Esophagus squamous epithelium (tissue), 5 donors: ENCODE measurements around the gene DBNDD1. TPM values are rescaled to one million over a fixed set of nuclear protein-coding genes. Genes with fewer than 3 reads are reported as not detected.
A peak's percentile ranks its signal among the peaks of the same experiment; 100 is the strongest.
"Not testable (repeated sequence)": the region's sequence is repeated elsewhere in the genome, so short reads cannot be mapped to it uniquely, and the experiment has no call there.

Source experiments
- DNase-seq: peaks from one replicate; lab custom pipeline; 2025; lab: John Stamatoyannopoulos, UW
- H3K27ac ChIP-seq, 4 donors: fragments of 200-600 bp; sonication (generic); one replicate each; pipeline ENCODE4 v1.5.1; 2016 to 2019; ENCODE audit warnings: mild to moderate bottlenecking in 1 of 4
- H3K27me3 ChIP-seq, 4 donors: fragments of 200-600 bp; sonication (generic); 1 replicate in 3 of 4; 2 replicates in 1 of 4; pipeline versions ENCODE4 v1.5.1 to v1.6.0; 2017 to 2021; ENCODE audit warnings: antibody characterized with exemption in 1 of 4
- H3K36me3 ChIP-seq, 3 donors: fragments of 200-600 bp; sonication (generic); one replicate each; pipeline ENCODE4 v1.5.1; 2016 to 2019
- H3K4me1 ChIP-seq, 3 donors: fragments of 200-600 bp; sonication (generic); one replicate each; pipeline ENCODE4 v1.5.1; 2017 to 2019
- H3K4me3 ChIP-seq, 4 donors: fragments of 200-600 bp; sonication (generic); 1 replicate in 3 of 4; 2 replicates in 1 of 4; pipeline ENCODE4 v1.5.1; 2016 to 2019; ENCODE audit warnings: mild to moderate bottlenecking in 2 of 4, moderate library complexity in 1 of 4
- H3K9me3 ChIP-seq, 3 donors: fragments of 200-600 bp; sonication (generic); one replicate each; pipeline ENCODE4 v1.5.1; 2016 to 2019
- POLR2A ChIP-seq, 4 donors: fragments of 450-650 bp; IDR thresholded peaks; one replicate each; pipeline ENCODE4 v1.6.1; 2017; ENCODE audit warnings: antibody characterized with exemption in 4 of 4, mild to moderate bottlenecking in 4 of 4, moderate library complexity in 3 of 4
- WGBS, 2 donors: methylation state at CpG; one replicate each; pipeline ENCODE4 v1.1.5; 2018; 5-methylcytosine and 5-hydroxymethylcytosine counted together
- intact Hi-C: fragments of 100-400 bp; cut with DNase I; formaldehyde crosslinking; loops from one replicate; pipeline ENCODE4 v1.15.0; 2022
- total RNA-seq, 4 donors: library from RNA; depleted of rRNA; stranded (reverse); fragments of >200 nt; gene quantifications; one replicate each; pipeline ENCODE4 v1.1.0, GENCODE V29; 2016
- TF ChIP-seq, protein P1 (sequence below), 6 experiments: fragments of 450-650 bp in 4 of 6; fragments of 200-600 bp in 2 of 6; sonication (generic) in 2 of 6; IDR thresholded peaks; one replicate each; pipeline ENCODE4 v1.5.1; 2016 to 2019; ENCODE audit warnings: antibody characterized with exemption in 6 of 6, mild to moderate bottlenecking in 4 of 6, moderate library complexity in 4 of 6
- donor health status: DM: yes; HTN: yes; CAD: no.

The DBNDD1 gene
- total RNA-seq, 4 donors from 2014 or later, result 5.8 to 29.2 (median 12.7) TPM

DNA sequence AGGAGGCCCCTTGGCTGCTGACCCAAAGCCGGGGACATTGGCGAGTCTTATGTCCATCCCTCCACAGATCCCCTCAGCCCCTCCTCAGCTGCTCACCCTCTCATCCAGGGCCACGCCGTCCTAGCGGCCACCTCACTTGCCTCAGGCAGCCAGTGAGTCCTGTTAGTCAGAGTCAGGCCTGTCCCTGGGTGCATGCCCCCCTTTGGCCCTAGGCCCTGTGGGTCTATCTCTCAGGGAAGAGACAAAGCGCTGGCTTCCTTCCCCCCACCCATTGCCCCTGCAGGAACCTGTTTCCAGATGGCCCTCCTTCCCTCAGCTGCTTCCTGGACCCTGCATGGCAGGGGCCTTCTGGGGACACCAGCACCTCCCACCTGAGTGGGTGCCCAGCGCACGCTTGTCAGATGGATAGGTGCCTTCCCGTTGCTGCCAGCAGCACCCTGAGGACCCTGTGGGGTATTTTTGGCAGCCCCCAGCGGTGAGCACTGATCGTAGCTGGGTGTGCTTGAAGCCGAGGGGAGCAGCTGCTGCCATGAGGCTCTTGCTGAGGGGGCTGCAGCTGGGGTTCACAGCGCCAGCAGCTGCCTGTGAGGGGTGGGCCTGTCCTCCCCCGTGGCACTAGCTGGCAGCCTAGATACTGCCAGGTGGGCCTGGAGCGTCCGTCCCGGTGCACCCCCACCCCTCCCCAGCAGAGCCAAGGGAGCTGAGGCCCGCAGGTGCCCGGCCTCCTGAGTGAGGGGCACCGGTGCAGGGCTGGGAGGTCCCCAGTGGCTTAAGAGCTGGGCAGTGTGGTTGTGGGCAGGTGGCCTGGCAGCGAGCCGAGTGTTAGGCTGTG, 8.4 kb downstream of the DBNDD1 start:
- H3K9me3 ChIP-seq, result no peaks in the 10 kb centered on the region
- H3K27ac ChIP-seq, result no peak overlapping the region
- intact Hi-C loops, result no loop called here
- H3K4me3 ChIP-seq, result no peak overlapping the region
- TF ChIP-seq, protein P1, sequence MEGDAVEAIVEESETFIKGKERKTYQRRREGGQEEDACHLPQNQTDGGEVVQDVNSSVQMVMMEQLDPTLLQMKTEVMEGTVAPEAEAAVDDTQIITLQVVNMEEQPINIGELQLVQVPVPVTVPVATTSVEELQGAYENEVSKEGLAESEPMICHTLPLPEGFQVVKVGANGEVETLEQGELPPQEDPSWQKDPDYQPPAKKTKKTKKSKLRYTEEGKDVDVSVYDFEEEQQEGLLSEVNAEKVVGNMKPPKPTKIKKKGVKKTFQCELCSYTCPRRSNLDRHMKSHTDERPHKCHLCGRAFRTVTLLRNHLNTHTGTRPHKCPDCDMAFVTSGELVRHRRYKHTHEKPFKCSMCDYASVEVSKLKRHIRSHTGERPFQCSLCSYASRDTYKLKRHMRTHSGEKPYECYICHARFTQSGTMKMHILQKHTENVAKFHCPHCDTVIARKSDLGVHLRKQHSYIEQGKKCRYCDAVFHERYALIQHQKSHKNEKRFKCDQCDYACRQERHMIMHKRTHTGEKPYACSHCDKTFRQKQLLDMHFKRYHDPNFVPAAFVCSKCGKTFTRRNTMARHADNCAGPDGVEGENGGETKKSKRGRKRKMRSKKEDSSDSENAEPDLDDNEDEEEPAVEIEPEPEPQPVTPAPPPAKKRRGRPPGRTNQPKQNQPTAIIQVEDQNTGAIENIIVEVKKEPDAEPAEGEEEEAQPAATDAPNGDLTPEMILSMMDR (IDR thresholded peaks at IDR 0.05), result no peak
- no peak for TF ChIP-seq POLR2A (IDR thresholded peaks at IDR 0.05)
- DNase-seq, result no peak
- peaks cover 0 to 15% (median 0%) of the 10 kb centered on the region in 3 donors for H3K36me3 ChIP-seq
- H3K4me1 ChIP-seq, result no peaks in the 10 kb centered on the region
- 75 to 92% methylated on average over 7 of the region's 22 CpGs for WGBS, 2 donors
- H3K27me3 ChIP-seq, result no peaks in the 10 kb centered on the region

DNA sequence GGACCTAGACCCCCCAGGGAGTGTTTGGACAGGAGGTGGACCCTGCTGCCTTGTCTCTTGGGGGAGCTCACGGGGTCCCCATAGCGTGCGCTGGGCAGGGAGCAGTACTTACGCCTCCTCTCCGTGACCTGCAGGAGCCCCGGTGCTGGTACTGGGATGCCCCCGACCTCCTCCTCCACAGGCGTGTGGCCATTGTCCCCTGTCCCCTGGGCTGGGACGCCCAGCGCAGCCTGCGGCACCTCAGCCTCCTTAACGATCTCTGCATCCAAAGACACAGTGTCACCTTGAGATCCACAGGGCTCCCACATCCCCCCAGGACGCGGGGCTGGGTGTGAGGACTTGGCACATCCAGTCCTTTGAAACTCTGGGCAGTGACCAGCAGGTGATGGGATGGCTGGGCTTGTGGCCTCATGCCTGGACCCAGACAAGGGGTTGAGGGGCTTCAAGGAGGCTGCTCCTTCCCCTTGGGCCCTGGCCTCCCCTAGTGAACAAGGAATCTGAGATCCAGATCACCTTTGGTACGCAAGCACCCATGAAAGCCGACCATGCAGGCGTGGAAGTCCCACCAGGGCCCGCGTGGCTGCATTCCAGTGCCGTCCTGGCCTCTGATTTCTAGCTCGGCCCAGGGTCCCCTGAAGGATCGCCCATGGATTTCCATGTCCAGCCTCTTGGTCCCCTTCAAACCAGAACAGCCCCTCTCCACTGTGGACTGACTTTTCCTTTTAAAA, 9.9 kb downstream of the DBNDD1 start:
- Histone ChIP-seq H3K4me1 (no peaks in the 10 kb centered on the region), H3K27me3 (no peaks in the 10 kb centered on the region), H3K27ac (no peak overlapping the region), H3K36me3 (peaks cover 0 to 15% (median 0%) of the 10 kb centered on the region in 3 donors), H3K9me3 (no peaks in the 10 kb centered on the region), H3K4me3 (peak overlapping the region in 1 of 4 donors; percentile 2)
- 84 to 88% methylated on average over 6 to 17 of the region's 22 CpGs for WGBS, 2 donors
- DNase-seq, result no peak
- intact Hi-C loops, result no loop called here
- TF ChIP-seq, protein P1 (IDR thresholded peaks at IDR 0.05), result no peak
- TF ChIP-seq POLR2A (IDR thresholded peaks at IDR 0.05), result no peak

DNA sequence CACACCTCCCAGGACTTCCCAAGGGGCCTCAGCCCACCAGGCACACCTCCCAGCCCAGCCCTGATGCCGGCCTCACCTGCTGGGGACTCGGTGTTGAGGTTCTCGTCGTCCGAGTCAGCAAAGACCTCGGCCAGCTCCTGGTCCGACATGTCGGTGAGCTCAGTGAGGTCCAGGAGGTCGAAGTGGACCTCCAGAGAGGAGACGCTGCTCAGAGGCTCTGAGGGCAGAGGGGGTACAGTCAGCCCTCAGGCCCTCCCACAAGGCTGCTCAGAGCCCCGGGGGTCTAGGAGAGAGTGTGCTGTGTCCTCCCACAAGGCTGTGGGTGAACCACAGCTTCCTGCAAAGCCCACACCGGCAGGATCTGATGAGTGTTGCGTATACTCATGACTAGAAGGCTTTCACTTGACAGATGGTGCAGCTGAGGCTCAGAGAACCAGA, 10.5 kb downstream of the DBNDD1 start:
- H3K4me1 ChIP-seq, result no peaks in the 10 kb centered on the region
- no peak overlapping the region for H3K27ac ChIP-seq
- intact Hi-C loops, result no loop called here
- H3K36me3 ChIP-seq, result peaks cover 0 to 15% (median 0%) of the 10 kb centered on the region in 3 donors
- WGBS, 2 donors, result 50 to 73% methylated on average over 2 to 9 of the region's 13 CpGs
- H3K4me3 ChIP-seq, result peak overlapping the region in 1 of 4 donors; percentile 2
- no peaks in the 10 kb centered on the region for H3K9me3 ChIP-seq
- TF ChIP-seq, protein P1 (IDR thresholded peaks at IDR 0.05), result no peak
- TF ChIP-seq POLR2A (IDR thresholded peaks at IDR 0.05), result no peak
- H3K27me3 ChIP-seq, result no peaks in the 10 kb centered on the region
- DNase-seq, result no peak

DNA sequence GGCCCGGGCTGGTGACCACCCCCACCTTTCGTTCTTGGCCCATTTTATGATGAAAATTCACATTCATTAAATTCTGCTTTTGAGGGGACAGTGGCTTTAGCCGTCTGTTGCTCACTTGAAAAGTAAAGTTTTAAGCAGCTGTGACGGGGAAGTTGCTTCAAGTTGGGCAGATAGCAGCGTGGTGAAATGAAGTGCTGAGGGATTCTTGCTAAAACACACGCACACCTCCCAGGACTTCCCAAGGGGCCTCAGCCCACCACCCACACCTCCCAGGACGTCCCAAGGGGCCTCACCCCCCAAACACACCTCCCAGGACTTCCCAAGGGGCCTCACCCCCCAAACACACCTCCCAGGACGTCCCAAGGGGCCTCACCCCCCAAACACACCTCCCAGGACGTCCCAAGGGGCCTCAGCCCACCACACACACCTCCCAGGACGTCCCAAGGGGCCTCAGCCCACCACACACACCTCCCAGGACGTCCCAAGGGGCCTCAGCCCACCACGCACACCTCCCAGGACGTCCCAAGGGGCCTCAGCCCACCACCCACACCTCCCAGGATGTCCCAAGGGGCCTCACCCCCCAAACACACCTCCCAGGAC, 11.5 kb downstream of the DBNDD1 start:
- H3K4me1 ChIP-seq, H3K4me3 ChIP-seq, H3K9me3 ChIP-seq, DNase-seq, H3K27me3 ChIP-seq, H3K27ac ChIP-seq, intact Hi-C loops: not testable (repeated sequence)
- H3K36me3 ChIP-seq, result peaks cover 0 to 15% (median 0%) of the 10 kb centered on the region in 3 donors
- 67 to 84% methylated on average over 1 to 4 of the region's 13 CpGs for WGBS, 2 donors

DNA sequence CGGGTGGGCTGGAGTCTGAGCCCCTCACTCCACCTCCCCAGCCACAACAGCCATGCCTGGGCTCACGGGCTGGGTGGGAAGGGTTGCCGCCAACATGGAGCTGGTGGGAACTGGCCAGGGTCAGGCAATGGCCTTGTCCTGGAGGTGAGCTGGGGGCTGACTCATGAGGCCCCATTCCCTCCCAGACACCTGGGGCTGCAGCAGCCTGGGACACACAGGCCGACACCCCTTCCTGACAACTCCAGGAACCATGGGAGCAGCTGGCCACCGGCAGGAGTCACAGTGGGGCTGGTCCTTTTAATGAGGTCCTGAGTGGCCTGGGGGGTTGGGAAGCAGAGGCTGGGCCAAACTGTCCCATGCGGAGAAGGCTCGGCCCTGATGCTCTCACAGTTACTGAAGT, 12.2 kb downstream of the DBNDD1 start:
- no peak overlapping the region for H3K27ac ChIP-seq
- WGBS, 2 donors, result 83 to 89% methylated on average over 1 to 3 of the region's 7 CpGs
- H3K9me3 ChIP-seq, result no peaks in the 10 kb centered on the region
- H3K27me3 ChIP-seq, result no peaks in the 10 kb centered on the region
- DNase-seq, result no peak
- intact Hi-C loops, result no loop called here
- no peaks in the 10 kb centered on the region for H3K4me1 ChIP-seq
- no peak overlapping the region for H3K4me3 ChIP-seq
- H3K36me3 ChIP-seq, result peaks cover 0 to 15% (median 0%) of the 10 kb centered on the region in 3 donors
- TF ChIP-seq, protein P1 (IDR thresholded peaks at IDR 0.05), result no peak
- TF ChIP-seq POLR2A (IDR thresholded peaks at IDR 0.05), result no peak
